ENCODE results near the gene OR5V1. TPM values are rescaled to one million over a fixed set of nuclear protein-coding genes. Genes with fewer than 3 reads are reported as not detected.
"Not testable (repeated sequence)": the region's sequence is repeated elsewhere in the genome, so short reads cannot be mapped to it uniquely, and the experiment has no call there.

The OR5V1 gene
- total RNA-seq, 2 donors from 2014 or later = not detected

GRCh38 chr6:29354980-29355379 is 13.7 kb downstream of the OR5V1 start:
- H3K36me3 ChIP-seq (ENCODE audit: control insufficient read depth, insufficient read depth, low read length) = no peaks in the 10 kb centered on the region
- Mint-ChIP-seq H3K9me3 (peaks cover 5% of the 10 kb centered on the region), H3K36me3 (ENCODE audit: low read depth) (no peaks in the 10 kb centered on the region), H3K27ac (no peak overlapping the region), H3K4me3 (no peak overlapping the region), H3K4me1 (peaks cover 2% of the 10 kb centered on the region), H3K27me3 (ENCODE audit: insufficient read depth) (peaks cover 3% of the 10 kb centered on the region)
- H3K4me1 ChIP-seq (ENCODE audit: control insufficient read depth, insufficient read depth, low read length) = no peaks in the 10 kb centered on the region
- no peak overlapping the region for H3K4me3 ChIP-seq (ENCODE audit: low read length)
- DNase-seq = no peak
- no peaks in the 10 kb centered on the region for H3K27me3 ChIP-seq (ENCODE audit: control insufficient read depth, insufficient read depth, low read length, poor library complexity, severe bottlenecking)
- TF ChIP-seq CTCF (conservative IDR thresholded peaks at IDR 0.05) = no peak
- H3K27ac ChIP-seq (ENCODE audit: low read depth, low read length) = no peak overlapping the region
- H3K9me3 ChIP-seq (ENCODE audit: control insufficient read depth, low read length) = peaks cover 6% of the 10 kb centered on the region
- H3K9ac ChIP-seq (ENCODE audit: extremely low read depth, low read length, poor library complexity, severe bottlenecking) = no peak overlapping the region

GRCh38 chr6:29349348-29349747 is 19.3 kb downstream of the OR5V1 start:
- not testable (repeated sequence) for H3K36me3 Mint-ChIP-seq (ENCODE audit: low read depth); H3K9me3 Mint-ChIP-seq; H3K27me3 Mint-ChIP-seq (ENCODE audit: insufficient read depth); H3K27ac Mint-ChIP-seq; H3K4me1 Mint-ChIP-seq; DNase-seq; H3K27me3 ChIP-seq (ENCODE audit: control insufficient read depth, insufficient read depth, low read length, poor library complexity, severe bottlenecking); H3K36me3 ChIP-seq (ENCODE audit: control insufficient read depth, insufficient read depth, low read length); H3K4me3 ChIP-seq (ENCODE audit: low read length); H3K9me3 ChIP-seq (ENCODE audit: control insufficient read depth, low read length); H3K4me1 ChIP-seq (ENCODE audit: control insufficient read depth, insufficient read depth, low read length); H3K4me3 Mint-ChIP-seq; H3K9ac ChIP-seq (ENCODE audit: extremely low read depth, low read length, poor library complexity, severe bottlenecking); H3K27ac ChIP-seq (ENCODE audit: low read depth, low read length)
- WGBS, 2 experiments (ENCODE audit: insufficient coverage in 1 of 2, insufficient read length in 1 of 2) = 90 to 98% methylated on average over 3 of the region's 3 CpGs

GRCh38 chr6:29345380-29345779 is 23.3 kb downstream of the OR5V1 start:
- H3K36me3 ChIP-seq (ENCODE audit: control insufficient read depth, insufficient read depth, low read length) = no peaks in the 10 kb centered on the region
- no peak for TF ChIP-seq CTCF (conservative IDR thresholded peaks at IDR 0.05)
- H3K4me1 ChIP-seq (ENCODE audit: control insufficient read depth, insufficient read depth, low read length) = no peaks in the 10 kb centered on the region
- H3K9ac ChIP-seq (ENCODE audit: extremely low read depth, low read length, poor library complexity, severe bottlenecking) = no peak overlapping the region
- no peaks in the 10 kb centered on the region for H3K27me3 ChIP-seq (ENCODE audit: control insufficient read depth, insufficient read depth, low read length, poor library complexity, severe bottlenecking)
- no peak for DNase-seq
- Mint-ChIP-seq H3K4me3 (no peak overlapping the region), H3K27me3 (ENCODE audit: insufficient read depth) (no peaks in the 10 kb centered on the region), H3K27ac (no peak overlapping the region), H3K4me1 (peaks cover 13% of the 10 kb centered on the region), H3K9me3 (no peaks in the 10 kb centered on the region), H3K36me3 (ENCODE audit: low read depth) (no peaks in the 10 kb centered on the region)
- WGBS, 2 experiments (ENCODE audit: insufficient coverage in 1 of 2, insufficient read length in 1 of 2) = 97 to 100% methylated on average over 3 of the region's 3 CpGs
- no peak overlapping the region for H3K4me3 ChIP-seq (ENCODE audit: low read length)
- no peaks in the 10 kb centered on the region for H3K9me3 ChIP-seq (ENCODE audit: control insufficient read depth, low read length)
- no peak overlapping the region for H3K27ac ChIP-seq (ENCODE audit: low read depth, low read length)

- Mint-ChIP-seq H3K9me3 (no peaks in the 10 kb centered on the region), H3K4me1 (peaks cover 4% of the 10 kb centered on the region), H3K27ac (no peak overlapping the region), H3K27me3 (ENCODE audit: insufficient read depth) (no peaks in the 10 kb centered on the region), H3K4me3 (no peak overlapping the region), H3K36me3 (ENCODE audit: low read depth) (no peaks in the 10 kb centered on the region)
- Histone ChIP-seq H3K36me3 (ENCODE audit: control insufficient read depth, insufficient read depth, low read length) (no peaks in the 10 kb centered on the region), H3K4me3 (ENCODE audit: low read length) (no peak overlapping the region), H3K27me3 (ENCODE audit: control insufficient read depth, insufficient read depth, low read length, poor library complexity, severe bottlenecking) (peaks cover 3% of the 10 kb centered on the region), H3K9me3 (ENCODE audit: control insufficient read depth, low read length) (no peaks in the 10 kb centered on the region), H3K27ac (ENCODE audit: low read depth, low read length) (no peak overlapping the region), H3K4me1 (ENCODE audit: control insufficient read depth, insufficient read depth, low read length) (no peaks in the 10 kb centered on the region), H3K9ac (ENCODE audit: extremely low read depth, low read length, poor library complexity, severe bottlenecking) (no peak overlapping the region)
- TF ChIP-seq CTCF (conservative IDR thresholded peaks at IDR 0.05) = no peak
- WGBS, 2 experiments (ENCODE audit: insufficient coverage in 1 of 2, insufficient read length in 1 of 2) = 88% methylated on average over 2 of the region's 2 CpGs; no CpG with 5 or more reads in 1 of the 2 experiments
- no peak for DNase-seq
Measured at GRCh38 chr6:29336269-29336668, 32.4 kb downstream of the OR5V1 start.
